HG03457 (cell line): Measurements from ENCODE around the gene RAPGEF6.
A peak's percentile ranks its signal among the peaks of the same experiment; 100 is the strongest.

Experiments used
- ATAC-seq: cut with Tn5 transposase; IDR thresholded peaks from one replicate; pipeline ENCODE4 v1.9.1; 2021; ENCODE audit warnings: moderate number of reproducible peaks; ENCODE audit not compliant: unreplicated experiment

Gene RAPGEF6

GRCh38 chr5:131550606-131551005, 84.4 kb downstream of the RAPGEF6 start:
- no peak for ATAC-seq

GRCh38 chr5:131548176-131548575, 86.9 kb downstream of the RAPGEF6 start:
- ATAC-seq: peak; percentile 80

GRCh38 chr5:131545845-131546244, 89.2 kb downstream of the RAPGEF6 start:
- no peak for ATAC-seq

- ATAC-seq: no peak
These were observed 92.3 kb downstream of the RAPGEF6 start for GRCh38 chr5:131542723-131543122.

GRCh38 chr5:131541762-131542161, 93.3 kb downstream of the RAPGEF6 start:
- ATAC-seq: no peak

GRCh38 chr5:131541071-131541470, 94.0 kb downstream of the RAPGEF6 start:
- ATAC-seq: no peak

- no peak for ATAC-seq
These were observed 95.8 kb downstream of the RAPGEF6 start for GRCh38 chr5:131539251-131539650.

GRCh38 chr5:131538177-131538593, 96.8 kb downstream of the RAPGEF6 start:
- ATAC-seq: no peak

- ATAC-seq: no peak
These were observed 98.1 kb downstream of the RAPGEF6 start for GRCh38 chr5:131536850-131537448.

GRCh38 chr5:131536211-131536826, 98.7 kb downstream of the RAPGEF6 start:
- ATAC-seq: peak; percentile 88

GRCh38 chr5:131534974-131535373, 100.1 kb downstream of the RAPGEF6 start:
- no peak for ATAC-seq

- ATAC-seq: no peak
These were observed 101.2 kb downstream of the RAPGEF6 start for GRCh38 chr5:131533836-131534235.

GRCh38 chr5:131532031-131532640, 102.9 kb downstream of the RAPGEF6 start:
- ATAC-seq: no peak

GRCh38 chr5:131530706-131531331, 104.2 kb downstream of the RAPGEF6 start:
- ATAC-seq: no peak

- no peak for ATAC-seq
These were observed 106.3 kb downstream of the RAPGEF6 start for GRCh38 chr5:131528682-131529081.

- ATAC-seq: no peak
These were observed 109.2 kb downstream of the RAPGEF6 start for GRCh38 chr5:131525805-131526204.

- no peak for ATAC-seq
These were observed 110.6 kb downstream of the RAPGEF6 start for GRCh38 chr5:131524431-131524830.

GRCh38 chr5:131523500-131524185, 111.4 kb downstream of the RAPGEF6 start:
- no peak for ATAC-seq

- no peak for ATAC-seq
These were observed 113.8 kb downstream of the RAPGEF6 start for GRCh38 chr5:131521252-131521651.

GRCh38 chr5:131515348-131515747, 119.7 kb downstream of the RAPGEF6 start:
- ATAC-seq: no peak
